Pancreas (tissue), 10 donors: Measurements from ENCODE around the gene PQBP1. TPM values are rescaled to one million over a fixed set of nuclear protein-coding genes. Genes with fewer than 3 reads are reported as not detected.

Source experiments
- ATAC-seq, 4 donors: fragments of 200-7000 bp; cut with Tn5 transposase; one replicate each; pipeline versions ENCODE4 v1.8.0 to v1.9.1; 2020; ENCODE audit warnings: mild to moderate bottlenecking in 4 of 4, moderate library complexity in 4 of 4
- DNase-seq, 6 donors: peaks; one replicate each; pipeline ENCODE4 v3.0.0-alpha.2; 2020
- FAIRE-seq: peaks from 2 replicates; lab custom pipeline; 2012; peaks lifted over from hg19 to GRCh38; lab: Jason Lieb, UNC
- H3K27ac ChIP-seq, 4 donors: fragments of 200-600 bp; sonication (generic); 1 replicate in 3 of 4; 2 replicates in 1 of 4; pipeline versions ENCODE4 v1.5.0 to v1.8.0; 2020
- H3K27me3 ChIP-seq, 4 donors: fragments of 200-600 bp; one replicate each; pipeline ENCODE4 v1.8.0; 2021
- H3K36me3 ChIP-seq, 3 donors: fragments of 200-600 bp; sonication (generic) in 1 of 3; one replicate each; pipeline versions ENCODE4 v1.5.0 to v1.8.0; 2020 to 2021
- H3K4me1 ChIP-seq, 3 donors: fragments of 200-600 bp; one replicate each; pipeline ENCODE4 v1.8.0; 2021
- H3K4me3 ChIP-seq, 4 donors: fragments of 200-600 bp; sonication (generic) in 2 of 4; one replicate each; pipeline versions ENCODE4 v1.5.0 to v1.8.0; 2020 to 2021
- H3K9me3 ChIP-seq, 4 donors: fragments of 200-600 bp; one replicate each; pipeline ENCODE4 v1.8.0; 2021
- WGBS, 2 donors: extraction: QIAGEN DNeasy Blood & Tissue Kit; methylation state at CpG; one replicate each; pipeline ENCODE4 v1.1.7; 2013; 5-methylcytosine and 5-hydroxymethylcytosine counted together
- intact Hi-C, 3 donors: fragments of 100-400 bp; cut with DNase I; formaldehyde crosslinking; loops; one replicate each; pipeline versions ENCODE4 v1.11.1 to v1.14.2; 2022
- polyA plus RNA-seq, 2 donors: library from polyadenylated mRNA; stranded (reverse); fragments of 200-250 nt; gene quantifications; one replicate each; pipeline ENCODE4 v1.2.3, GENCODE V29; 2013
- total RNA-seq, 6 donors: library from RNA; stranded (reverse); fragmentation: NEBNext Ultra II Directional in 4 of 6; extraction: Animal tissue kit (Norgen Biotek cat#: 25700) in 4 of 6; gene quantifications; one replicate each; pipeline versions ENCODE4 v1.2.1 to v1.2.4, GENCODE V29; 2021 to 2023
- TF ChIP-seq, protein P1 (sequence below), 4 donors: fragments of 200-600 bp; sonication (generic) in 3 of 4; IDR thresholded peaks; one replicate each; pipeline versions ENCODE4 v1.5.0 to v1.8.0; 2021; ENCODE audit warnings: antibody characterized with exemption in 4 of 4
- donor health status: healthy with polysubstance abuse.
- donor health status: DM: no; HTN: no; CAD: no; lungs with moderate emphysema.
- donor health status: DM: no; HTN: no; CAD: no.
- donor health status: control.
- donor health status: control.
- donor health status: Bipolar disorder and iron deficiency.
- donor health status: DM: yes; HTN: yes; CAD: no.
- donor health status: DM: no; HTN: no; CAD: no.
- donor health status: DM: no; HTN: no; CAD: no.
- donor health status: DM: yes; HTN: yes; CAD: no.

PQBP1 gene
- total and polyA plus RNA-seq, 8 donors: 36.4 to 112 (median 50.8) TPM

GRCh38 chrX:48937054-48937907 is 39.6 kb downstream of the PQBP1 start:
- FAIRE-seq: no peak

GRCh38 chrX:48938721-48939425 is 41.1 kb downstream of the PQBP1 start:
- Histone ChIP-seq H3K27ac (no peak overlapping the region), H3K36me3 (peaks cover 0 to 2% (median 0%) of the 10 kb centered on the region in 3 donors), H3K27me3 (no peaks in the 10 kb centered on the region), H3K4me3 (no peak overlapping the region), H3K9me3 (no peaks in the 10 kb centered on the region), H3K4me1 (peaks cover 0 to 3% (median 0%) of the 10 kb centered on the region in 3 donors)
- 63 to 85% methylated on average over 1 of the region's 1 CpG for WGBS, 2 donors
- intact Hi-C loops: no loop called here
- TF ChIP-seq, protein P1, sequence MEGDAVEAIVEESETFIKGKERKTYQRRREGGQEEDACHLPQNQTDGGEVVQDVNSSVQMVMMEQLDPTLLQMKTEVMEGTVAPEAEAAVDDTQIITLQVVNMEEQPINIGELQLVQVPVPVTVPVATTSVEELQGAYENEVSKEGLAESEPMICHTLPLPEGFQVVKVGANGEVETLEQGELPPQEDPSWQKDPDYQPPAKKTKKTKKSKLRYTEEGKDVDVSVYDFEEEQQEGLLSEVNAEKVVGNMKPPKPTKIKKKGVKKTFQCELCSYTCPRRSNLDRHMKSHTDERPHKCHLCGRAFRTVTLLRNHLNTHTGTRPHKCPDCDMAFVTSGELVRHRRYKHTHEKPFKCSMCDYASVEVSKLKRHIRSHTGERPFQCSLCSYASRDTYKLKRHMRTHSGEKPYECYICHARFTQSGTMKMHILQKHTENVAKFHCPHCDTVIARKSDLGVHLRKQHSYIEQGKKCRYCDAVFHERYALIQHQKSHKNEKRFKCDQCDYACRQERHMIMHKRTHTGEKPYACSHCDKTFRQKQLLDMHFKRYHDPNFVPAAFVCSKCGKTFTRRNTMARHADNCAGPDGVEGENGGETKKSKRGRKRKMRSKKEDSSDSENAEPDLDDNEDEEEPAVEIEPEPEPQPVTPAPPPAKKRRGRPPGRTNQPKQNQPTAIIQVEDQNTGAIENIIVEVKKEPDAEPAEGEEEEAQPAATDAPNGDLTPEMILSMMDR (IDR thresholded peaks at IDR 0.05): no peak
- no peak for ATAC-seq
- no peak for FAIRE-seq
- DNase-seq: no peak

More at GRCh38 chrX:48937054-48937907, 39.6 kb downstream of the PQBP1 start:
- DNase-seq (peak in 1 of 6 donors; percentile 50), ATAC-seq (peak in 3 of 4 donors; percentile 55 to 64 (median 57))
- TF ChIP-seq, protein P1 (IDR thresholded peaks at IDR 0.05): no peak
- intact Hi-C loops: no loop called here
- WGBS, 2 donors: 64 to 68% methylated on average over 9 of the region's 9 CpGs
- Histone ChIP-seq H3K9me3 (no peaks in the 10 kb centered on the region), H3K27ac (peak overlapping the region in 2 of 4 donors; percentile 12 to 23), H3K27me3 (no peaks in the 10 kb centered on the region), H3K36me3 (peaks cover 0 to 6% (median 0%) of the 10 kb centered on the region in 3 donors), H3K4me3 (no peak overlapping the region), H3K4me1 (peaks cover 0 to 3% (median 0%) of the 10 kb centered on the region in 3 donors)

GRCh38 chrX:48939524-48940228 is 41.9 kb downstream of the PQBP1 start:
- ATAC-seq: no peak
- intact Hi-C loops: no loop called here
- FAIRE-seq: no peak
- Histone ChIP-seq H3K27ac (no peak overlapping the region), H3K4me3 (no peak overlapping the region), H3K9me3 (no peaks in the 10 kb centered on the region), H3K27me3 (no peaks in the 10 kb centered on the region), H3K4me1 (peaks cover 0 to 3% (median 0%) of the 10 kb centered on the region in 3 donors), H3K36me3 (no peaks in the 10 kb centered on the region)
- DNase-seq: no peak
- TF ChIP-seq, protein P1 (IDR thresholded peaks at IDR 0.05): no peak
- 78 to 84% methylated on average over 3 of the region's 3 CpGs for WGBS, 2 donors

- intact Hi-C loops: no loop called here
- 76 to 86% methylated on average over 2 of the region's 2 CpGs for WGBS, 2 donors
- no peak for DNase-seq
- Histone ChIP-seq H3K36me3 (no peaks in the 10 kb centered on the region), H3K27me3 (no peaks in the 10 kb centered on the region), H3K9me3 (no peaks in the 10 kb centered on the region), H3K4me1 (peaks cover 0 to 3% (median 0%) of the 10 kb centered on the region in 3 donors), H3K27ac (no peak overlapping the region), H3K4me3 (no peak overlapping the region)
- no peak for ATAC-seq
- TF ChIP-seq, protein P1 (IDR thresholded peaks at IDR 0.05): no peak
- FAIRE-seq: no peak
Observed at GRCh38 chrX:48940404-48940955, 42.8 kb downstream of the PQBP1 start.
